ENCODE data around the gene SPOCK1. TPM values are rescaled to one million over a fixed set of nuclear protein-coding genes. Genes with fewer than 3 reads are reported as not detected.

The SPOCK1 gene
- total RNA-seq, 1 experiment from 2014 or later, result 10.9 TPM

DNA sequence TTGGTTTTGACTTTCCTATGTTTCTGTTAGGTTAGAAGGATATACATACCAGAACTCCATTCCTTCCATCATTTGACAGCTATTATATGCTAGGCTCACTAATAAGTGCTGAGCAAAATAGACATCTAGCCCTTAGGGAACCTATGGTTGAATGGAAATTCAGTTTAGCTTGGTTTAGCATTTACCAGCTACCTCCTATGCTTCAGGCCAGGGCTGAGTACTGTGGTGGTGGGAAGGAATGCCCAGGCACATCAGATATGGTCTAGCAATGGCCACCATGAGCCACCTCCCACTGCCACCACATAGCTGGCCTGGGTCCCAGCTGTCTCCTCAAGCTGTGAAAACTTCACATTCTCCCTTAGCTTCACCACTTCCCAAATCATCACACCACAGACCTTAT lies 89.4 kb downstream of the SPOCK1 start:
- Mint-ChIP-seq H3K4me3 (no peak overlapping the region), H3K27me3 (ENCODE audit: low read depth) (no peaks in the 10 kb centered on the region), H3K27ac (no peak overlapping the region), H3K4me1 (peaks cover 0 to 9% of the 10 kb centered on the region in 2 experiments; a peak in 1 of 4 replicates), H3K36me3 (ENCODE audit: insufficient read depth in 1 of 3, low read depth in 3 of 3) (no peaks in the 10 kb centered on the region), H3K9me3 (no peaks in the 10 kb centered on the region; a peak in 1 of 5 replicates)
- H3K14ac ChIP-seq (ENCODE audit: insufficient read depth, low read length), result no peak overlapping the region; the same call in 1 of the 2 replicates
- H3K9ac ChIP-seq (ENCODE audit: extremely low read depth, insufficient read length, low read length), result no peak overlapping the region
- TF ChIP-seq, protein P1, sequence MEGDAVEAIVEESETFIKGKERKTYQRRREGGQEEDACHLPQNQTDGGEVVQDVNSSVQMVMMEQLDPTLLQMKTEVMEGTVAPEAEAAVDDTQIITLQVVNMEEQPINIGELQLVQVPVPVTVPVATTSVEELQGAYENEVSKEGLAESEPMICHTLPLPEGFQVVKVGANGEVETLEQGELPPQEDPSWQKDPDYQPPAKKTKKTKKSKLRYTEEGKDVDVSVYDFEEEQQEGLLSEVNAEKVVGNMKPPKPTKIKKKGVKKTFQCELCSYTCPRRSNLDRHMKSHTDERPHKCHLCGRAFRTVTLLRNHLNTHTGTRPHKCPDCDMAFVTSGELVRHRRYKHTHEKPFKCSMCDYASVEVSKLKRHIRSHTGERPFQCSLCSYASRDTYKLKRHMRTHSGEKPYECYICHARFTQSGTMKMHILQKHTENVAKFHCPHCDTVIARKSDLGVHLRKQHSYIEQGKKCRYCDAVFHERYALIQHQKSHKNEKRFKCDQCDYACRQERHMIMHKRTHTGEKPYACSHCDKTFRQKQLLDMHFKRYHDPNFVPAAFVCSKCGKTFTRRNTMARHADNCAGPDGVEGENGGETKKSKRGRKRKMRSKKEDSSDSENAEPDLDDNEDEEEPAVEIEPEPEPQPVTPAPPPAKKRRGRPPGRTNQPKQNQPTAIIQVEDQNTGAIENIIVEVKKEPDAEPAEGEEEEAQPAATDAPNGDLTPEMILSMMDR (conservative IDR thresholded peaks at IDR 0.05), result no peak
- no peaks in the 10 kb centered on the region for H3K27me3 ChIP-seq (ENCODE audit: insufficient read depth, low read length)
- H3K79me1 ChIP-seq (ENCODE audit: insufficient read depth, low read depth, low read length, poor library complexity, severe bottlenecking), result no peaks in the 10 kb centered on the region
- no peak overlapping the region for H3K27ac ChIP-seq (ENCODE audit: insufficient read length, low read depth, low read length)
- no peak overlapping the region for H3K23ac ChIP-seq (ENCODE audit: insufficient read length, low read depth, low read length)
- no peak overlapping the region for H2BK12ac ChIP-seq (ENCODE audit: insufficient read length, low read depth, low read length)
- no peak overlapping the region for H4K8ac ChIP-seq (replicated peaks; ENCODE audit: insufficient read length, low read depth, low read length)
- H2BK15ac ChIP-seq (ENCODE audit: low read depth, low read length), result no peak overlapping the region
- no peak overlapping the region for H4K5ac ChIP-seq (ENCODE audit: insufficient read length, low read depth, low read length)
- no peak overlapping the region for H3K56ac ChIP-seq (ENCODE audit: insufficient read length, low read depth, low read length)
- no peak overlapping the region for H2BK20ac ChIP-seq (ENCODE audit: low read depth, low read length, poor library complexity, severe bottlenecking)
- DNase-seq, result no peak
- no peak overlapping the region for H2AK5ac ChIP-seq (ENCODE audit: insufficient read length, low read length)
- no peak overlapping the region for H3K4ac ChIP-seq (ENCODE audit: low read depth, low read length)
- no peak overlapping the region for H2BK120ac ChIP-seq (ENCODE audit: low read depth, low read length, poor library complexity, severe bottlenecking)
- H2AFZ ChIP-seq (ENCODE audit: low read length), result no peak overlapping the region
- no peak overlapping the region for H4K91ac ChIP-seq (ENCODE audit: insufficient read length, low read depth, low read length)
- no peaks in the 10 kb centered on the region for H3K79me2 ChIP-seq (ENCODE audit: insufficient read depth, low read length)
- no peaks in the 10 kb centered on the region for H3K23me2 ChIP-seq (ENCODE audit: insufficient read length, low read depth, low read length, poor library complexity, severe bottlenecking)
- H2BK5ac ChIP-seq (ENCODE audit: insufficient read length, low read length), result no peak overlapping the region
- no peaks in the 10 kb centered on the region for H3K9me3 ChIP-seq (ENCODE audit: control insufficient read depth, low read depth, low read length)
- H3T11ph ChIP-seq (ENCODE audit: low read length), result no peak overlapping the region
- H4K20me1 ChIP-seq (ENCODE audit: control insufficient read depth, insufficient read depth, insufficient read length), result no peaks in the 10 kb centered on the region
- H3K18ac ChIP-seq (ENCODE audit: insufficient read length, low read depth, low read length), result no peak overlapping the region
- no peak overlapping the region for H3K4me2 ChIP-seq (ENCODE audit: insufficient read depth, insufficient read length, low read length)
- no peaks in the 10 kb centered on the region for H3K4me1 ChIP-seq (ENCODE audit: insufficient read depth, low read length)

Measured in H9 (cell line).